SU-DHL-6 (cell line): ENCODE results near the gene SOHLH2.

Experiments used
- CTCF ChIP-seq: fragments of 200-600 bp; sonication (generic); IDR thresholded peaks from one replicate; pipeline ENCODE4 v1.5.1; 2017; ENCODE audit warnings: antibody characterized with exemption, mild to moderate bottlenecking, low read length, moderate library complexity; ENCODE audit not compliant: insufficient read depth, poor library complexity, severe bottlenecking
- EZH2phosphoT487 ChIP-seq: fragments of 200-600 bp; sonication (generic), shearing (Covaris generic); conservative IDR thresholded peaks from 2 replicates; pipeline ENCODE4 v1.6.1; 2018; ENCODE audit warnings: mild to moderate bottlenecking, antibody characterized with exemption, low read length, moderate library complexity, mixed read lengths

GRCh38 chr13:36224730-36225129, 10.4 kb upstream of the SOHLH2 start:
- TF ChIP-seq CTCF: no peak
- TF ChIP-seq EZH2phosphoT487: no peak
